ENCODE data around the gene EPAS1. TPM values are rescaled to one million over a fixed set of nuclear protein-coding genes. Genes with fewer than 3 reads are reported as not detected.
"Not testable (repeated sequence)": the region's sequence is repeated elsewhere in the genome, so short reads cannot be mapped to it uniquely, and the experiment has no call there.

The EPAS1 gene
- total RNA-seq, 1 donor from 2014 or later = 205 TPM

DNA sequence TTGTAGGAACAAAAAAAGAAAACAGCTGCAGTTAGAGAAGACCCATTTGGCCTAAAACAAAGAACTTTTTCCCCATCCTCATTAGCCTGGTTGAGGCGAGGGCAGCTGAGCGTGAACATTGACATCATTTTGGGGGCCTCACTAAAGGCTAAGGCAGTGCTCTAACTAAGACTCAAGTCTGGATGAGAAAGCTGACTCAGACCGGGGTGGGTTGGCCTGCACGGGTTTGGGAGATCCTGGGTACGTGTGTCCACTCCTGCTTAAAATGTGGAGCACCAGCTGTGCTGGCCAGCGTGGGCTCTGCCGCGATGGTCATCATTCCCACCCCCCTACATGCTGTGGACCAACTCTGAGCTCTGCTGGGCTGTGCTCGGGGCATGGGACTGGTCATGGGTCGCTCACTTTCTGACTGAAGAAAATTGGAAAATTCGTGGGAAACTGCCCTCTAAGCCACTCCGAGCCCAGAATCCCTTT lies 96.2 kb downstream of the EPAS1 start:
- no peak for TF ChIP-seq CTCF (IDR thresholded peaks at IDR 0.05; ENCODE audit: borderline replicate concordance)
- no peaks in the 10 kb centered on the region for H3K4me1 ChIP-seq
- H3K4me3 ChIP-seq = no peak overlapping the region
- H3K36me3 ChIP-seq = no peaks in the 10 kb centered on the region
- H3K27ac ChIP-seq (replicated peaks) = no peak overlapping the region
- intact Hi-C loops (cut with micrococcal nuclease) = no loop called here
- no peaks in the 10 kb centered on the region for H3K9me3 ChIP-seq (replicated peaks)
- no peak for DNase-seq
- H3K27me3 ChIP-seq (ENCODE audit: low read depth) = no peaks in the 10 kb centered on the region

GRCh38 chr2:46393865-46394264 lies 96.7 kb downstream of the EPAS1 start:
- intact Hi-C loops (cut with micrococcal nuclease) = no loop called here
- no peak for TF ChIP-seq CTCF (IDR thresholded peaks at IDR 0.05; ENCODE audit: borderline replicate concordance)
- no peaks in the 10 kb centered on the region for H3K36me3 ChIP-seq
- H3K27ac ChIP-seq (replicated peaks) = no peak overlapping the region
- no peaks in the 10 kb centered on the region for H3K9me3 ChIP-seq (replicated peaks)
- no peaks in the 10 kb centered on the region for H3K4me1 ChIP-seq
- DNase-seq = no peak
- no peak overlapping the region for H3K4me3 ChIP-seq
- H3K27me3 ChIP-seq (ENCODE audit: low read depth) = no peaks in the 10 kb centered on the region

- intact Hi-C loops (cut with micrococcal nuclease) = no loop called here
These were observed 97.7 kb downstream of the EPAS1 start for GRCh38 chr2:46394649-46395510.

GRCh38 chr2:46395730-46396129 lies 98.5 kb downstream of the EPAS1 start:
- H3K9me3 ChIP-seq (replicated peaks); DNase-seq; H3K27me3 ChIP-seq (ENCODE audit: low read depth); H3K4me3 ChIP-seq; H3K27ac ChIP-seq (replicated peaks); intact Hi-C loops (cut with micrococcal nuclease); H3K36me3 ChIP-seq; H3K4me1 ChIP-seq: not testable (repeated sequence)

More at GRCh38 chr2:46394649-46395510, 97.7 kb downstream of the EPAS1 start:
- Histone ChIP-seq H3K27me3 (ENCODE audit: low read depth) (no peaks in the 10 kb centered on the region), H3K4me3 (no peak overlapping the region), H3K9me3 (replicated peaks) (no peaks in the 10 kb centered on the region), H3K27ac (replicated peaks) (no peak overlapping the region), H3K4me1 (no peaks in the 10 kb centered on the region), H3K36me3 (no peaks in the 10 kb centered on the region)
- TF ChIP-seq CTCF (IDR thresholded peaks at IDR 0.05; ENCODE audit: borderline replicate concordance) = no peak
- DNase-seq = no peak

DNA sequence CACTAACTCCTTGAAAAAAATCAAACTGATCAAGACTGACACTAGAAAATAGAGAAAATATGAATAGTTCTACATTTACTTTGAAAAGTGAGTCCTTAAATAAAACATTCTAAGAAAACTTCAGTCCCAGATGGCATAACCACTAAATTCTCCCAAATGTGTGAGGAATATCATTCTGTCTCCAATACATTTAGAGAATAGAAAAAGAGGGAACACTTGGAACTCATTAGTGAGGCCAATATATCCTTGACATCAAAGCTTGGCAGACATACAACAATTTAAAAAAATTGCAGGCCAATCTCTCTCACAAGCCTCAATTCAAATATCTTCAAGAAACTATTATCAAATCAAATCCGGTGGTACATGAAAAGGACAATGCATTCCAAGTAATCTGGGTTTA lies 102.8 kb downstream of the EPAS1 start:
- no peak overlapping the region for H3K27ac ChIP-seq (replicated peaks)
- no peak overlapping the region for H3K4me3 ChIP-seq
- DNase-seq = no peak
- no peaks in the 10 kb centered on the region for H3K27me3 ChIP-seq (ENCODE audit: low read depth)
- H3K36me3 ChIP-seq = no peaks in the 10 kb centered on the region
- intact Hi-C loops (cut with micrococcal nuclease) = no loop called here
- H3K4me1 ChIP-seq = no peaks in the 10 kb centered on the region
- no peak for TF ChIP-seq CTCF (IDR thresholded peaks at IDR 0.05; ENCODE audit: borderline replicate concordance)
- no peaks in the 10 kb centered on the region for H3K9me3 ChIP-seq (replicated peaks)

DNA sequence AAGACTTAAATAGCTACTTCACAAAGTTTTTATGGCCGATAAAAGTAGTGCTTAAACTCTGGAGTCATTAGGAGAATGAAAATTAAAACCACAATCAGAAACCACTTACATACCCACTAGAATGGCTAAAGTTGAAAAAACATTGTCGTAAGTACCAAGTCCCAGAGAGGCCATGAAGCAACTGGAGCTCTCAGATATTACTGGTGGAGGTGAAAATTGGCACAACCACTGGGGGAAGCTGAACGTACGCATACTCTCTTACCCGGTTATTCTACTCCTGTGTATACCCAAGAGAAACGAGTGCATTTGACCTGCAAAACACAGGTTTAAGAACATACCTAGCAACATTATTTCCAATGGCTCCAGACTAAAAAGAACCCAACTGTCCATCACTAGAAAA lies 105.7 kb downstream of the EPAS1 start:
- Histone ChIP-seq H3K9me3 (replicated peaks) (no peaks in the 10 kb centered on the region), H3K4me1 (no peaks in the 10 kb centered on the region), H3K27me3 (ENCODE audit: low read depth) (no peaks in the 10 kb centered on the region), H3K4me3 (no peak overlapping the region), H3K36me3 (no peaks in the 10 kb centered on the region), H3K27ac (replicated peaks) (no peak overlapping the region)
- DNase-seq = no peak
- intact Hi-C loops (cut with micrococcal nuclease) = no loop called here
- no peak for TF ChIP-seq CTCF (IDR thresholded peaks at IDR 0.05; ENCODE audit: borderline replicate concordance)

All from left ventricle myocardium inferior (tissue), 1 donor.